ENCODE measurements around the gene PDE11A. TPM values are rescaled to one million over a fixed set of nuclear protein-coding genes. Genes with fewer than 3 reads are reported as not detected.

The PDE11A gene
- 1 to 10 TPM; 1.2 to 5.0 (median 1.9) TPM for total RNA-seq
- 1 to 10 TPM in 1 of 2 donors, under 1 TPM in 1; 0.28 to 1.5 TPM for polyA plus RNA-seq

DNA sequence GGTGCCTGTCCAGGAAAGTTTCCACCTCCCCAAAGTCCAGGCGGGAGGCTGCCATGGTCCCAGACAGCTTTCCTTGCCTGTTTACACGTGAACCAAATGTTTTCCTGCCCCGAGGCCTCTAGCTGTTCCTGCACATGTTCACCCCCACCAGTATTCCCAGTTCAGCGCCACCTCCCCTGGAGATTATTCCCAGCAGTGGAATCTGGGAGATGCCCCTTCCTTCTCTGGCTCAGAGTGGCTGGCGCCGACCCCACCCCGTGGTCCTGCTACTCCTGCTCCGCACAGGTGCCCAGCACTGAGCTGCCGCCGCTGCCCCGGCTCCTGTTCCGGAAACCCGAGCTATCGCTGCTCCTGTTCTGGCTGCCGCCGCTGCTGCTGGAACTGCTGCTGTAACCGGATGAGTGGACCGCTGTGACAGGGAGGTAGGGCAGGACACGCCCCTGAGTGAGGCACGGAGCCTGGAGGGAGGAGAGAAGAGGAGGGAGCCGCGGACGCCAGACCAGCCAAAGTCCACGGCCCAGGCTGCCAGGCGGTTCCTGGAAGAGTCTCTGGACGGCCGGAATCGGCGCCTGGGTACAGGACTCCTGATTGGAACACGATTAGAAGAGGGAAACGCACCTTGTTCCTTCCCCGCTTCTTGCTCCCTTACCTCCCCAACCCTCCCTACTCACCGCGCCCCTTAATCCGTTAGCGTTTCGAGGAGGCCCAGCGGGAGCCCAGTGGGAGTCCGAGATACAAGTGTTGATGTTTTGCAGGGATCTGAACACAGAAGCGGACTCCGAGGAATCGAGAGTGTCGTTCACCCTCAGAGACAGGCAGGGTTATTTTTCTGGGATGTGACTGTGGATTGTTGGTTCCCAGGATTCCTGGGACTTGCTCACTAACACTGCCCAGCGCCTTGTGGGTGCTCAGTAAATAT lies at the start of gene PDE11A:
Gene PDE11A (minus strand): TSS at position 395 of the 919 bp plus-strand sequence. CDS start 340 bp downstream, at position 55.
- Histone ChIP-seq H3K4me1 (peaks cover 0 to 18% (median 8%) of the 10 kb centered on the region in 3 donors), H3K36me3 (no peaks in the 10 kb centered on the region), H3K27me3 (no peaks in the 10 kb centered on the region), H3K9me3 (no peaks in the 10 kb centered on the region), H3K4me3 (peak within 1 kb of the TSS; percentile 22 to 55 (median 48)), H3K27ac (peak within 1 kb of the TSS; percentile 63 to 92 (median 80))
- FAIRE-seq: no peak
- peak; percentile 95 to 98 (median 98) for ATAC-seq
- DNase-seq: peak; percentile 91 to 97 (median 95)
- intact Hi-C loops (cut with DNase I): no loop called here
- TF ChIP-seq, protein P1, sequence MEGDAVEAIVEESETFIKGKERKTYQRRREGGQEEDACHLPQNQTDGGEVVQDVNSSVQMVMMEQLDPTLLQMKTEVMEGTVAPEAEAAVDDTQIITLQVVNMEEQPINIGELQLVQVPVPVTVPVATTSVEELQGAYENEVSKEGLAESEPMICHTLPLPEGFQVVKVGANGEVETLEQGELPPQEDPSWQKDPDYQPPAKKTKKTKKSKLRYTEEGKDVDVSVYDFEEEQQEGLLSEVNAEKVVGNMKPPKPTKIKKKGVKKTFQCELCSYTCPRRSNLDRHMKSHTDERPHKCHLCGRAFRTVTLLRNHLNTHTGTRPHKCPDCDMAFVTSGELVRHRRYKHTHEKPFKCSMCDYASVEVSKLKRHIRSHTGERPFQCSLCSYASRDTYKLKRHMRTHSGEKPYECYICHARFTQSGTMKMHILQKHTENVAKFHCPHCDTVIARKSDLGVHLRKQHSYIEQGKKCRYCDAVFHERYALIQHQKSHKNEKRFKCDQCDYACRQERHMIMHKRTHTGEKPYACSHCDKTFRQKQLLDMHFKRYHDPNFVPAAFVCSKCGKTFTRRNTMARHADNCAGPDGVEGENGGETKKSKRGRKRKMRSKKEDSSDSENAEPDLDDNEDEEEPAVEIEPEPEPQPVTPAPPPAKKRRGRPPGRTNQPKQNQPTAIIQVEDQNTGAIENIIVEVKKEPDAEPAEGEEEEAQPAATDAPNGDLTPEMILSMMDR (IDR thresholded peaks at IDR 0.05): no peak
- 1% methylated on average over 43 to 44 of the region's 44 CpGs for WGBS, 2 donors

DNA sequence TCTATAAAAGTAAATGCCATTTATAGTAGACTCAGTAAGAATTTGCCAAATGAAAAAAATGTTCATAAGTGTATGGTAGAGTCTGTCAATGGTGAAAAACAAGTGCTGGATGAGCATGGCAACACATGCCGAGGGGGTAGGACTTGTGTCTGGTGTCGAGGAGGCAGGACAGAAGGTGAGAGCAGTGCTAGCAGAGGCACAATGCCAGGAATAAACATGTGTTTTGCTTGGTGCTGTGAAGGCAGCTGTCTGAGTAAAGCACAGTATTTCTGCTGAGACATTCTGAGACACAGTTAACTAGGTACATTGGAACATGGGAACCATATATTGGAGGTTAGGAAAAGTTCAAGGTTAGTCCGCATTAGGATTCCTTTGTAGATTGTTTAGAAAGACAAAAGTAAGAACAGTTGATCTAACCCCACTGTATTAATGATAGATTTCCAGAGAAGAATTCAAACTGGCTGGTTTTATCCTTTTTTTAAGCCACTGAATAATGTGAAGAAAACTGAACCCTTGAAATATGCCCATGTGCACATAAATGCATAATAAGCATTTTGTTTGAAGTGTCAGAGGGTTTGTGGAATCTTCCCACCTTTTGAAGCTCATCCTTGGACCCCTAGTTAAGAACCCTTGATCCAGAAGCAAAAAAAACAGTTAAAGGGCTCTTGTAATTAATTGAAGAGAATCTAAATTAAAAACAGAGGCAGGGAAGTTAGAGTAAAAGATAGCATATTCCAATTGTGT lies 46.8 kb upstream of the PDE11A start:
- Histone ChIP-seq H3K4me3 (no peak overlapping the region), H3K36me3 (peaks cover 0 to 28% (median 0%) of the 10 kb centered on the region in 3 donors), H3K4me1 (no peaks in the 10 kb centered on the region), H3K9me3 (no peaks in the 10 kb centered on the region), H3K27me3 (no peaks in the 10 kb centered on the region), H3K27ac (no peak overlapping the region)
- intact Hi-C loops (cut with DNase I): no loop called here
- DNase-seq: no peak
- 76 to 79% methylated on average over 3 of the region's 3 CpGs for WGBS, 2 donors
- no peak for FAIRE-seq
- ATAC-seq: no peak
- TF ChIP-seq, protein P1 (IDR thresholded peaks at IDR 0.05): no peak

- TF ChIP-seq, protein P1 (IDR thresholded peaks at IDR 0.05): no peak
- no peaks in the 10 kb centered on the region for H3K27me3 ChIP-seq
Observed at GRCh38 chr2:178117725-178118124, 45.1 kb upstream of the PDE11A start.

DNA sequence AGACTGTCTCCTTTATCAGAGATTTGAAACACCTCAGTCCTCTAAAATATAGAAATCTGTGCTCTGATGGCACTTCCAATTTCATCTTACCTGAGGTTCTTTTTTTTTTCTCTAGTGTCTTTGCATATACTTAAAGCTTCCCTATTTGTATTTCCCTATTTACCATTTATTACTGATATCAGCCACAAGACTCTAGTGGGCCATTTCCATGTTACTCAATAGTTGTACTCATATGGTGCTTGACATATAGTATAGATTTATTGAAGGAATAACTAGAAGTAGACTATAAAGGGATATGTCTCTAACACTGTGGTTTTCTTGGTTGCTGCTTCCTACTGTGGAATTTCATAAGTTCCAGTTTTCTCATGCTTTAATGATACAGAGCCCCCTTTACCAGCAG lies 42.7 kb upstream of the PDE11A start:
- ATAC-seq: no peak
- H3K27me3 ChIP-seq: no peaks in the 10 kb centered on the region
- TF ChIP-seq, protein P1 (IDR thresholded peaks at IDR 0.05): no peak
- no peaks in the 10 kb centered on the region for H3K9me3 ChIP-seq
- no peak overlapping the region for H3K27ac ChIP-seq
- intact Hi-C loops (cut with DNase I): no loop called here
- no peaks in the 10 kb centered on the region for H3K36me3 ChIP-seq
- peaks cover 9 to 10% (median 9%) of the 10 kb centered on the region in 3 donors for H3K4me1 ChIP-seq
- no peak for FAIRE-seq
- no peak for DNase-seq
- H3K4me3 ChIP-seq: no peak overlapping the region

More at GRCh38 chr2:178117725-178118124, 45.1 kb upstream of the PDE11A start:
- no peak for DNase-seq
- peaks cover 0 to 16% (median 0%) of the 10 kb centered on the region in 3 donors for H3K36me3 ChIP-seq
- intact Hi-C loops (cut with DNase I): no loop called here
- no peak overlapping the region for H3K27ac ChIP-seq
- ATAC-seq: no peak
- FAIRE-seq: no peak
- H3K4me1 ChIP-seq: peaks cover 9 to 10% (median 9%) of the 10 kb centered on the region in 3 donors
- no peak overlapping the region for H3K4me3 ChIP-seq
- no peaks in the 10 kb centered on the region for H3K9me3 ChIP-seq
- WGBS, 2 donors: 90 to 92% methylated on average over 1 of the region's 1 CpG

Measured in pancreas (tissue), 10 donors.